Umbilical cord (tissue), 2 donors: ENCODE data around the gene IRF5. TPM values are rescaled to one million over a fixed set of nuclear protein-coding genes. Genes with fewer than 3 reads are reported as not detected.
A peak's percentile ranks its signal among the peaks of the same experiment; 100 is the strongest.
"Not testable (repeated sequence)": the region's sequence is repeated elsewhere in the genome, so short reads cannot be mapped to it uniquely, and the experiment has no call there.

ENCODE experiments used
- DNase-seq: peaks from one replicate; pipeline ENCODE4 v3.0.0-alpha.2; 2015; ENCODE audit warnings: low spot score
- total RNA-seq: library from RNA; depleted of rRNA; stranded (reverse); fragments of >200 nt; gene quantifications from one replicate; pipeline ENCODE4 v1.2.3, GENCODE V29; 2014; ENCODE audit warnings: low replicate concordance; ENCODE audit not compliant: insufficient read depth

Gene IRF5
- total RNA-seq, 1 donor from 2014 or later = 5.5 TPM

- no peak for DNase-seq
These were observed 31.5 kb upstream of the IRF5 start for GRCh38 chr7:128906001-128906765.

GRCh38 chr7:128906766-128907559 is 30.8 kb upstream of the IRF5 start:
- DNase-seq = no peak

DNA sequence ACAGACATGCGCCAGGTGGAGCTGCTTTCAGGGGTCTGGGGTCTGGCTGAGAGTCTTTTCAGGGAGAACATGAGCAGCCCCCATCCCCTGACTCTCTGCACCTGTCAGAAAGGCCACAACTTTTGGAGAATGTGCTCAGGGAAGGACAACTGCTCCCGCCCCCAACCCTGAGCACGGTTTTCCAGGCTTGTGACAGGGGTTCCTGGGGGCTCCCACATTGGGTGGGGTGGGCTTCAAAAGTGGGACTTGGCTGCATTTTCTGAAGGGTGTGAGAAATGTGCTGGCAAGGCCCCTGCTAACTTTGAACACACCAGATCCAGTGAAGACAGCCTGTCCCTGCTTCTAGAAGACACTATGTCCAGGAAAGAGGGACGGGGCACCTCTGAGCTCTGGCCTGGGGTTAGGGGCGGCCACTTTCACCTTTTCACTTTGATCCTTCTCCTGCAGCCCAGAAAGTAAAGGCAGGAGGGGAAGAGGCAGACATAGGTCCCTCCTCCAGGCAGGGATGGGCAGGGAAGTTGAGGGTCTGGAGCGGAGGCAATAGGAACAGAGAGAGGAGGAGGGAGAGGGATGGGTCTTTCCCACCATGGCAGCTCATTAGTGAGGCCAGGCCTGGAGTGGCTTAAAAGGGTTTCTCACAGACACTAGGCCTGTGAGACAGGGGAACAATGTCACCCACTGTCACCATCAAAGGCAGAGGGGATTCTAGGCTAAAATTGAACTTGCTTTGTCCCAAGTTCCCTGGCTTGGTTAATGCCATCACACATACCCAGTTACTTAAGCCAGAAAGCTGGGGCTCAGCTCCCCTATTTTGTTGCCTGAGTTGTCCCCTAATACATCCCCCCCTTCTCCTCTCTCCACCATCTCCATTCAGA is 28.7 kb upstream of the IRF5 start:
- no peak for DNase-seq

DNA sequence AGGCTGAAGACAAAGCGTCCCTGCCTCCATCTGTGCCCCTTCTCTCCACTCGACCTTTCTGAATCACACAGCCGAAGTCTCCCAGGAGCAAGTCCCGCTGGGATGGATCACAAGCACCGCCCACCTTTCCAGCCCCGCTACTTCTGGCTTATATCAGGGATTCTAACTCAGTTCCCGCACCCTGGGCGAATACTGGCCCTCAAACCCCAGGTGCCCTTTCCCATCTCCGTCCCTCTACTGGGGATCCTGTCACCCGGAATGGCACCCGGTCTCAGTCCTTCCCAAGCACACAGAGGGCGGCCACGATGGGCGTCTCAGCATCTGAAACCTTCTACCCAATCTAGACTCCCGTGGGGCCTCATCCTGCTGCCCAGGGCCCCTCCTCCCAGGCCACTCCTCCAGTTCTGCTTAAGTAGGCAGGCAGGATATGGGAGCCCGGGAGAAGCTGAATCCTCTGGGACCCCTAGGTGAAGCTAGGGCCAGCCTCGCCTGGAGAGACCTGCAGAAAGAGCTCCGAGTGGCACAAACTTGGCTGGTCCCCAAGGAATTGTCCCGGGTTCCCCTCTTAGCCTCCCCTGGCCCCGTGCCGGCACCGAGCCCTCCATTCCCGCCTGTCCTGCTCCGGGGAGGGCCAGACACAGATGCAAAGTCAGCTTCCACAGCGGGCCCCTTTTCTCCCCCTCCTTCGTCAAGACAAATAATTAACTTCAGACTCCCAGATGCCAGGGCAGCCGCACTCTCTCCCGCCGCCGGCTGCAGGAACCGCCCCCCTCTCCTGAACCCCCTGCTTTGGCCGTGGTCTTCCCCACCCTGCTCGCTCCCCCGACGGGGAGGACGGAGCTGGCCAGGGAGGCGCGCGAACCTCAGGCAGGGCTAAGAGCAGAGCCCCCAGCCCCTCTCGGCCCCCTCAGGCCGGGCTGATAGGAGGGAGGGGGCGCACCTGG is 27.8 kb upstream of the IRF5 start:
- peak; percentile 86 for DNase-seq

- peak; percentile 33 for DNase-seq
These were observed 27.2 kb upstream of the IRF5 start, which contains the start of gene KCP for GRCh38 chr7:128910569-128910945. Gene KCP (minus strand): TSS chr7:128910709. CDS start chr7:128910676, 33 bp downstream.

- peak; percentile 87 for DNase-seq
These were observed 26.2 kb upstream of the IRF5 start for GRCh38 chr7:128911423-128912031.

DNA sequence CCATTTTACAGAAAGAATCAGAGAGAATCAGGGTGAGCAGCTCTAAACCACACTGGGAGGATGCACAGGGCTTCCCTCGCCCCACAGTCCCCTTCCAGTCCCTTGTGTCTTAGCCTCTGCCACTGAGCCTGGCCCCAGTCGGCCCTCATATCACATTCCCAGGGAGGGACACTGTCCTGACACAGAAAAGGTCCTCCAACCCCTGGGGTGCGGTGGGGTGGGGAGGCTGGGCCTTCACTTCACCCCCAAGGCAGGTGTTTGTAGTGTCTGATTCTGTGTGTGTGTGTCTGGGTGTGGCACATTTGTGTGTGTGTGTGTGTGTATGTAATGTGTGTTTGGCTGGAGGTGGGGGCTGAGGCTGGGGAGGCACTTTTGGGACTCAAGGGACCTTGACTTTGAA is 25.4 kb upstream of the IRF5 start:
- DNase-seq = no peak

DNA sequence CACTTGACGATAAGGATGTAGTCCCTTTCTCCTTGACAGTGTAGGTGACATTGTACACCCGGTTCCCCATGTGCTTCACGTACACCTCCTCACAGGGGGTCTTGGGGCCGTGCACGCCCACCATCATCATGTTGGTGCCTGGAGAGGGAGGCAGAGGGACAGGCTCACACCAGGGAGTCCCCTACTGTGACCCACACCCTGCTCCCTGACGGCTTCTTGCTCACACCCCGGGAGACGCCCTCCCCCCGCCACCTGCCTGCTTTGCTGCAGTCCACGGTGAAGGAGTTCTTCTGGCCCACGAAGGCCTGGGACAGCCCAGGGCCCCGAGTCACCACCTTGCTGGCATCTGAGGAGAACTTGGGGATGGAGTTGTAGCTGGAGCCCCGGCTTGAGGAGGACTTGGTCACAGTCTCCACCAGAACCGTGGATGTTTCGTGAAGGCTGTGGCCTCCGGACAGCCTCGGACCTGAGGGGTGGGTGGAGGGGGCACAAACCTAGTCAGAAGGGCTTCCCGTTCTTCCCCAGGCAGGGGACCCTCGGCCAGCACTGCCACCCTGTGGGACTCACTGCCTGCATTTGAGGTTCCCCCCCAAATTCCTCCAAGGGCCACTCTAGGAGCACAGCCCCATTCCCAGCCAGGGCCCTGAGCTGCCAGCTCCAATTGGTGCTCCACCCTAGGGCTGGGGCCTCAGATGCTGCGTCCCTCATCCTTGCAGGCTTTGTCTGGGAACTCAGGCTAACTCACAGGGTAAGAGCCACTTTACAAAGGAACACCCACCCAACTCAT is 24.8 kb upstream of the IRF5 start:
- not testable (repeated sequence) for DNase-seq

- DNase-seq = no peak
These were observed 23.7 kb upstream of the IRF5 start for GRCh38 chr7:128913870-128914565.

GRCh38 chr7:128914566-128915151 is 23.1 kb upstream of the IRF5 start:
- DNase-seq = no peak

DNA sequence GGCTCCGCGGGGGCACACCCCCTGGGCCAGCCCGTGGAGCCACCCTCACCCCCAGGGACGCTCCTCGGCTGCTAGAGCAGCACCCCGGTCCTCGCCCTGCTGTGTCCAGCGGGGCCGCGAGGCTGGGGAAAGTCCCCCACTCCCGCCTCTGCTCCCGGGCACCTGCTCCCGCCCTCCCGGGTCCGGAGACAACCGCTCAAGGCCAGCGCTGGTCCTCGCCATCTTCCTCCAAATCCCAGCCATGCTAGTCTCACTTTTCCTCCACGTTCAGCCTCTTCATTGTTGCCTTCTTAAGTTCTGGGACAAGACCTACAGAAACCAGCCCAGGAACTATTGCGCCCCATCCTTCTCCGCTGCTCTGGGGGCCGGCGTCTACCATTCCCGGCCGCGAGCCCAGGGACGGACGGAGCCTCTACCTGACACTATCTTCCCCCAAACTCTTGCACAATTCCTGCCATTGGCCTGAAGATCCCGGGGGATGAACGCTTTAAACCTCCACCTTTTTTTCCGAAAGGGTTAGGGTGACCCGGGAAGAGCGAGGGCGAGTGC is 22.4 kb upstream of the IRF5 start:
- DNase-seq = no peak

GRCh38 chr7:128915841-128916642 is 21.7 kb upstream of the IRF5 start:
- DNase-seq = no peak

- no peak for DNase-seq
These were observed 21.1 kb upstream of the IRF5 start for GRCh38 chr7:128916643-128916915.

- no peak for DNase-seq
These were observed 20.6 kb upstream of the IRF5 start for GRCh38 chr7:128917122-128917521.

GRCh38 chr7:128918016-128918665 is 19.6 kb upstream of the IRF5 start:
- DNase-seq = no peak

DNA sequence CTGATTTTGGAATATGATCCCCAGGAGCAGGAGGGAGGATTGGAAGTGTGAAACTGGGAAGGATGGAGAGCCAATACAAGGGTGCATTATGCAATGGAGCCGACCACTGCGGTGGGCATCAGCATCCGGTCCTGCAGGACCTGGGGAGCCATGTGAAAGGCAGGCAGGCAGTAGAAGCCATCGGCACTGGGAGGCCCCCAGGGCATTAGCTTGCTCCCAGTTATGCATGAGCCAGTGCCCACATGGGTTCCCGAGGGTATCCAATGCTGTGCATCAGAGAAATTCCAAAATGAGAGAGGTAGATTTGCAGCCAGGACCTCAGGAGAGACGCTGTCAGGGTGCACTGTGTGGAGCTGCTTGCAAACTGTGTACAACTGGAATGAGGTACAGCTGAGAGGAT is 18.5 kb upstream of the IRF5 start:
- no peak for DNase-seq
